HepG2 (cell line): ENCODE results near the gene ARHGAP33. TPM values are rescaled to one million over a fixed set of nuclear protein-coding genes. Genes with fewer than 3 reads are reported as not detected.
A peak's percentile ranks its signal among the peaks of the same experiment; 100 is the strongest.

ENCODE experiments used
- ARNT ChIP-seq: fragments of 450-650 bp; IDR thresholded peaks from 2 replicates; pipeline ENCODE4 v1.6.1; 2017
- ATF5 ChIP-seq: sonication (generic); formaldehyde crosslinking; IDR thresholded peaks from 2 replicates; pipeline ENCODE4 v1.4.0; 2020; ENCODE audit warnings: mild to moderate bottlenecking, low read depth, missing genetic modification reagents
- CBFB ChIP-seq: sonication (generic); formaldehyde crosslinking; IDR thresholded peaks from 2 replicates; pipeline ENCODE4 v1.4.0; 2020; ENCODE audit warnings: missing genetic modification reagents
- CENPX ChIP-seq: sonication (generic); formaldehyde crosslinking; IDR thresholded peaks from 2 replicates; pipeline ENCODE4 v1.9.0; 2021; ENCODE audit warnings: mild to moderate bottlenecking, missing genetic modification reagents, moderate library complexity
- GATA4 ChIP-seq: sonication (generic); IDR thresholded peaks from 2 replicates; pipeline ENCODE4 v1.6.1; 2016; ENCODE audit warnings: antibody characterized with exemption, low read depth, borderline replicate concordance
- MXD3 ChIP-seq: IDR thresholded peaks from 2 replicates; pipeline ENCODE4 v1.6.1; 2016; ENCODE audit warnings: mild to moderate bottlenecking, missing biosample characterization, missing genetic modification reagents
- NFE2L2 ChIP-seq: fragments of 150-350 bp; IDR thresholded peaks from 2 replicates; pipeline ENCODE4 v1.6.1; 2014; ENCODE audit warnings: low read length
- NFIC ChIP-seq: IDR thresholded peaks from 2 replicates; pipeline ENCODE4 v1.6.1; 2012; ENCODE audit warnings: mild to moderate bottlenecking, low read length, inconsistent platforms
- SALL1 ChIP-seq: sonication (generic); formaldehyde crosslinking; IDR thresholded peaks from 2 replicates; pipeline ENCODE4 v1.8.0; 2022; ENCODE audit warnings: mild to moderate bottlenecking, missing genetic modification reagents
- SP2 ChIP-seq: sonication (generic); formaldehyde crosslinking; IDR thresholded peaks from 2 replicates; pipeline ENCODE4 v1.5.1; 2020; ENCODE audit warnings: mild to moderate bottlenecking, missing genetic modification reagents
- SRSF1 ChIP-seq: fragments of 200-400 bp; formaldehyde crosslinking; optimal IDR thresholded peaks from 2 replicates; pipeline ENCODE3; 2017; ENCODE audit warnings: mild to moderate bottlenecking, low read depth, low read length, moderate library complexity
- TIGD3 ChIP-seq: sonication (generic); formaldehyde crosslinking; IDR thresholded peaks from 2 replicates; pipeline ENCODE4 v1.5.1; 2020; ENCODE audit warnings: mild to moderate bottlenecking, missing genetic modification reagents, borderline replicate concordance
- ZBTB14 ChIP-seq: sonication (generic); formaldehyde crosslinking; IDR thresholded peaks from 2 replicates; pipeline ENCODE4 v1.4.0; 2020; ENCODE audit warnings: missing genetic modification reagents
- ZNF143 ChIP-seq: sonication (generic); formaldehyde crosslinking; IDR thresholded peaks from 2 replicates; pipeline ENCODE4 v1.4.0; 2020; ENCODE audit warnings: missing genetic modification reagents
- ZNF180 ChIP-seq: sonication (generic); formaldehyde crosslinking; IDR thresholded peaks from 2 replicates; pipeline ENCODE4 v1.4.0; 2020; ENCODE audit warnings: low read depth, missing genetic modification reagents, borderline replicate concordance
- ZNF234 ChIP-seq: sonication (generic); formaldehyde crosslinking; conservative IDR thresholded peaks from 2 replicates; pipeline ENCODE4 v1.5.1; 2020; ENCODE audit warnings: mild to moderate bottlenecking, missing genetic modification reagents
- ZNF292 ChIP-seq: sonication (generic); formaldehyde crosslinking; IDR thresholded peaks from 2 replicates; pipeline ENCODE4 v1.8.1; 2022; ENCODE audit warnings: mild to moderate bottlenecking, low read depth, missing genetic modification reagents, borderline replicate concordance
- ZNF460 ChIP-seq: sonication (generic); formaldehyde crosslinking; IDR thresholded peaks from 2 replicates; pipeline ENCODE4 v1.5.1; 2020; ENCODE audit warnings: missing genetic modification reagents, mild to moderate bottlenecking, borderline replicate concordance
- ZNF484 ChIP-seq: sonication (generic); formaldehyde crosslinking; IDR thresholded peaks from 2 replicates; pipeline ENCODE4 v1.5.1; 2020; ENCODE audit warnings: mild to moderate bottlenecking, low read depth, missing genetic modification reagents, borderline replicate concordance
- ZNF580 ChIP-seq: IDR thresholded peaks from 2 replicates; pipeline ENCODE4 v1.6.1; 2016; ENCODE audit warnings: low read depth, borderline replicate concordance
- ZNF629 ChIP-seq: sonication (generic); formaldehyde crosslinking; conservative IDR thresholded peaks from 2 replicates; pipeline ENCODE4 v1.5.0; 2020; ENCODE audit warnings: missing genetic modification reagents
- ZNF75D ChIP-seq: sonication (generic); formaldehyde crosslinking; IDR thresholded peaks from 2 replicates; pipeline ENCODE4 v1.8.1; 2023; ENCODE audit warnings: missing genetic modification reagents, mild to moderate bottlenecking, borderline replicate concordance
- ZNF800 ChIP-seq: sonication (generic); formaldehyde crosslinking; IDR thresholded peaks from 2 replicates; pipeline ENCODE4 v1.4.0; 2020; ENCODE audit warnings: missing genetic modification reagents
- ZNF879 ChIP-seq: sonication (generic); formaldehyde crosslinking; IDR thresholded peaks from 2 replicates; pipeline ENCODE4 v1.8.1; 2023; ENCODE audit warnings: missing genetic modification reagents
- polyA plus RNA-seq, 8 experiments: library from polyadenylated mRNA; depleted of rRNA in 3 of 8; stranded (reverse) in 7 of 8; unstranded in 1 of 8; fragments of >200 nt; fragmentation: Illumina TruSeq in 4 of 8; extraction: Trizol in 4 of 8; gene quantifications; 2 replicates each; pipeline versions ENCODE4 v1.2.1 to v1.2.3, GENCODE V29; 2011 to 2016; ENCODE audit warnings: low read depth in 4 of 8, missing spikeins in 1 of 8, mixed read lengths in 1 of 8; ENCODE audit not compliant: insufficient read depth in 1 of 8
- total RNA-seq, 5 experiments: library from RNA; depleted of rRNA; stranded (reverse); fragments of >200 nt; fragmentation: Illumina TruSeq; extraction: Trizol; gene quantifications; 2 replicates each; pipeline ENCODE4 v1.2.3, GENCODE V29; 2016; ENCODE audit warnings: low read depth in 1 of 5

The ARHGAP33 gene
- total and polyA plus RNA-seq, 2 of the 13 experiments (the other 11 are each of a cell fraction or from before 2014, with no cell fraction given), result 1.3 to 2.7 TPM

GRCh38 chr19:35740423-35741202, 34.8 kb upstream of the ARHGAP33 start (continued):
- TF ChIP-seq NFIC (no peak), NFE2L2 (no peak), SALL1 (CRISPR knock-in tag) (peak; percentile 83), ZNF75D (CRISPR knock-in tag) (no peak), CBFB (CRISPR knock-in tag) (peak; percentile 43; the same call in 1 of the 2 replicates), GATA4 (peak; percentile 41; the same call in 1 of the 2 replicates), TIGD3 (no peak), SRSF1 (no peak), ATF5 (CRISPR knock-in tag) (no peak), MXD3 (CRISPR knock-in tag) (peak; percentile 60), ZNF629 (CRISPR knock-in tag) (no peak), ZNF180 (CRISPR knock-in tag) (no peak), ZNF234 (CRISPR knock-in tag) (no peak), ZNF292 (no peak), ZNF484 (CRISPR knock-in tag) (no peak), SP2 (peak; percentile 89), ZNF879 (CRISPR knock-in tag) (no peak), ZNF460 (CRISPR knock-in tag) (no peak), ZBTB14 (CRISPR knock-in tag) (no peak), CENPX (CRISPR knock-in tag) (no peak), ZNF143 (no peak; the same call in 1 of the 2 replicates), ZNF800 (CRISPR knock-in tag) (no peak), ARNT (no peak), ZNF580 (CRISPR knock-in tag) (no peak; the same call in 1 of the 2 replicates)
